Stomach smooth muscle (tissue), 2 donors: Measurements from ENCODE around the gene CHRND.

Experiments
- H3K27ac ChIP-seq: one replicate; pipeline ENCODE4 v1.7.0; 2013; ENCODE audit warnings: mild to moderate bottlenecking, low read length, inconsistent platforms
- H3K27me3 ChIP-seq, 2 donors: one replicate each; pipeline ENCODE4 v1.7.0; 2013; ENCODE audit warnings: low read length in 2 of 2; ENCODE audit not compliant: insufficient read depth in 2 of 2, control insufficient read depth in 1 of 2
- H3K36me3 ChIP-seq, 2 donors: one replicate each; pipeline ENCODE4 v1.7.0; 2013; ENCODE audit warnings: low read length in 2 of 2; ENCODE audit not compliant: control insufficient read depth in 2 of 2, insufficient read depth in 2 of 2
- H3K4me1 ChIP-seq: one replicate; pipeline ENCODE4 v1.7.0; 2013; ENCODE audit warnings: low read length; ENCODE audit not compliant: control insufficient read depth, insufficient read depth
- H3K4me3 ChIP-seq, 2 donors: one replicate each; pipeline ENCODE4 v1.7.0; 2013; ENCODE audit warnings: low read length in 2 of 2
- H3K9ac ChIP-seq, 2 donors: one replicate each; pipeline ENCODE4 v1.7.0; 2013; ENCODE audit warnings: low read length in 2 of 2, mild to moderate bottlenecking in 1 of 2
- H3K9me3 ChIP-seq, 2 donors: one replicate each; pipeline ENCODE4 v1.7.0; 2013; ENCODE audit warnings: low read length in 2 of 2; ENCODE audit not compliant: control insufficient read depth in 2 of 2
- donor health status: healthy.
- donor health status: Pancreatic carcinoma.

Gene CHRND

GRCh38 chr2:232580648-232580981 lies 54.7 kb downstream of the CHRND start:
- no peaks in the 10 kb centered on the region for H3K9me3 ChIP-seq
- no peak overlapping the region for H3K4me3 ChIP-seq
- peaks cover 26 to 36% of the 10 kb centered on the region in 2 donors for H3K36me3 ChIP-seq
- no peak overlapping the region for H3K9ac ChIP-seq
- H3K4me1 ChIP-seq: no peaks in the 10 kb centered on the region
- no peaks in the 10 kb centered on the region for H3K27me3 ChIP-seq
- H3K27ac ChIP-seq: no peak overlapping the region

GRCh38 chr2:232581725-232582124 lies 55.8 kb downstream of the CHRND start:
- Histone ChIP-seq H3K9me3 (no peaks in the 10 kb centered on the region), H3K27me3 (no peaks in the 10 kb centered on the region), H3K36me3 (peaks cover 26 to 36% of the 10 kb centered on the region in 2 donors), H3K4me3 (no peak overlapping the region), H3K27ac (no peak overlapping the region), H3K9ac (no peak overlapping the region), H3K4me1 (no peaks in the 10 kb centered on the region)

GRCh38 chr2:232584238-232584637 lies 58.3 kb downstream of the CHRND start:
- Histone ChIP-seq H3K27ac (no peak overlapping the region), H3K4me3 (no peak overlapping the region), H3K9ac (no peak overlapping the region), H3K4me1 (peaks cover 8% of the 10 kb centered on the region), H3K36me3 (peaks cover 26 to 29% of the 10 kb centered on the region in 2 donors), H3K27me3 (no peaks in the 10 kb centered on the region), H3K9me3 (no peaks in the 10 kb centered on the region)
